ENCODE data around the gene PLEKHG3.

The PLEKHG3 gene

DNA sequence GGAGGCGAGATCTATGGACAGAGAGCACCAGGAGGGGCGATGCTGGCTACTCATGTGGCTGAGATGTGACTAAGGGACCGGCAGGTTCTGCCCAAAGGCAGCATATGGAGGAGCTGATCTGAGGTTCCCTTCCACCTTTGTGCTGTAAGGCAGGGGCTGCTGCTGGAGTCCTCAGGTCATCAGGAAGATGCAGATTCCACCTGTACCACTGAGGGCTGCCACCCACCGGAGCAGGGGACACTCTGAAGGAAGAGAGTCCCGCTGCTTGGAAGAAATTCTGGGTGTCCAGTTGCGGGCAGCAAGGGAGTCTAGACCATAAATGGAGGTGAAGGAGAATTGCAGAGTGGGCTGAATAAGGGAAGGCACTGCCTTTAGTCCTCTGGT lies 55.3 kb downstream of the PLEKHG3 start:
- Mint-ChIP-seq H3K9me3 (no peaks in the 10 kb centered on the region), H3K27ac (peak overlapping the region; percentile 34), H3K27me3 (peaks cover 83% of the 10 kb centered on the region), H3K4me1 (peaks cover 66% of the 10 kb centered on the region), H3K36me3 (no peaks in the 10 kb centered on the region), H3K4me3 (no peak overlapping the region)
- CTCF ChIA-PET = interaction anchor here (0.9 to 8.2 kb wide), 12 partner anchors 9 to 221 kb away, joined by 3 to 104 read pairs (median 4); no protein-coding TSS in a partner anchor
- DNase-seq = no peak

DNA sequence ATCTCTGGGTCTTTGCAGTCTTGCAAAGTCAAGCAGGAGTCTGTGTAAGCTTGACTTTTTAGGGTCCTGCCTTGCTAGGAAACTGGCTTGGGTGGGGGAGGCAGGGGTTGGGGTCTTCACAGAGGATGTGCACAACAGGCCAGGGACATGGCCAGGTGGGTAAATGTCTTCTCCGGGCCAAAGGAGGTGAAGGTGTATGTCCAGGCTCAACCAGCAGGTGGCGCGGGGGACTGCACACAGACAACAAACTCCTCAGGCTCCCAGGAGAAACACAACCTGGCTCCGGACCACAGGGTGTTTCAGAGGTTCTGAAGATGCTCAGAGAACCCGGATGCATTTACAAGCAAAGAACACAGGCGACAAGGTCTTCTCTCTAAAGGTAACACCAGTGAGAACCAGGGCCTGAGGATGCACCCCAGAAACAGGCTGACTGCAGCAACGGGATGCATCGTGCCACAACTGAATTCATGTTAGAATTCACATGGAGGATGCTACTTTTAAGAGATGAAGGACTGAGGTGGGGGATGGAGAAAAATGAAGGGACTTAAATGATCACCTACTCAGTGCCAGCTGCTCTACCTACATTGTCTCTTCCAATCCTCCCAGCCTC lies 56.0 kb downstream of the PLEKHG3 start:
- CTCF ChIA-PET = interaction anchor here (0.9 to 8.2 kb wide), 10 partner anchors 10 to 221 kb away, joined by 3 to 104 read pairs (median 6); no protein-coding TSS in a partner anchor
- Mint-ChIP-seq H3K27me3 (peaks cover 77% of the 10 kb centered on the region), H3K36me3 (no peaks in the 10 kb centered on the region), H3K4me3 (no peak overlapping the region), H3K4me1 (peaks cover 64% of the 10 kb centered on the region), H3K27ac (no peak overlapping the region), H3K9me3 (no peaks in the 10 kb centered on the region)
- peak; percentile 79 for DNase-seq

- DNase-seq = no peak
- Mint-ChIP-seq H3K4me3 (no peak overlapping the region), H3K27me3 (peaks cover 71% of the 10 kb centered on the region), H3K9me3 (no peaks in the 10 kb centered on the region), H3K4me1 (peaks cover 60% of the 10 kb centered on the region), H3K36me3 (no peaks in the 10 kb centered on the region), H3K27ac (no peak overlapping the region)
- CTCF ChIA-PET = interaction anchor here (0.7 to 8.2 kb wide), 14 partner anchors 11 to 225 kb away, joined by 3 to 104 read pairs (median 3); partner anchors contain the start of gene HSPA2
Observed at GRCh38 chr14:64760916-64761315, 56.7 kb downstream of the PLEKHG3 start.

- Mint-ChIP-seq H3K27me3 (peaks cover 67% of the 10 kb centered on the region), H3K9me3 (no peaks in the 10 kb centered on the region), H3K4me1 (peaks cover 58% of the 10 kb centered on the region), H3K36me3 (no peaks in the 10 kb centered on the region), H3K27ac (no peak overlapping the region), H3K4me3 (no peak overlapping the region)
- CTCF ChIA-PET = interaction anchor here (0.7 to 8.2 kb wide), 17 partner anchors 8 to 224 kb away, joined by 3 to 104 read pairs (median 3); partner anchors contain the start of gene HSPA2
- no peak for DNase-seq
Observed at GRCh38 chr14:64761441-64762043, 57.3 kb downstream of the PLEKHG3 start.

- H3K27me3 Mint-ChIP-seq = peaks cover 59% of the 10 kb centered on the region
- H3K4me3 Mint-ChIP-seq = no peak overlapping the region
- H3K36me3 Mint-ChIP-seq = no peaks in the 10 kb centered on the region
- H3K4me1 Mint-ChIP-seq = peaks cover 54% of the 10 kb centered on the region
- CTCF ChIA-PET = interaction anchor here (0.6 to 8.2 kb wide), 18 partner anchors 9 to 1308 kb away, joined by 3 to 104 read pairs (median 3); partner anchors contain the start of gene HSPA2
- no peaks in the 10 kb centered on the region for H3K9me3 Mint-ChIP-seq
- no peak overlapping the region for H3K27ac Mint-ChIP-seq
- no peak for DNase-seq
Observed at GRCh38 chr14:64762044-64763034, 58.1 kb downstream of the PLEKHG3 start.

DNA sequence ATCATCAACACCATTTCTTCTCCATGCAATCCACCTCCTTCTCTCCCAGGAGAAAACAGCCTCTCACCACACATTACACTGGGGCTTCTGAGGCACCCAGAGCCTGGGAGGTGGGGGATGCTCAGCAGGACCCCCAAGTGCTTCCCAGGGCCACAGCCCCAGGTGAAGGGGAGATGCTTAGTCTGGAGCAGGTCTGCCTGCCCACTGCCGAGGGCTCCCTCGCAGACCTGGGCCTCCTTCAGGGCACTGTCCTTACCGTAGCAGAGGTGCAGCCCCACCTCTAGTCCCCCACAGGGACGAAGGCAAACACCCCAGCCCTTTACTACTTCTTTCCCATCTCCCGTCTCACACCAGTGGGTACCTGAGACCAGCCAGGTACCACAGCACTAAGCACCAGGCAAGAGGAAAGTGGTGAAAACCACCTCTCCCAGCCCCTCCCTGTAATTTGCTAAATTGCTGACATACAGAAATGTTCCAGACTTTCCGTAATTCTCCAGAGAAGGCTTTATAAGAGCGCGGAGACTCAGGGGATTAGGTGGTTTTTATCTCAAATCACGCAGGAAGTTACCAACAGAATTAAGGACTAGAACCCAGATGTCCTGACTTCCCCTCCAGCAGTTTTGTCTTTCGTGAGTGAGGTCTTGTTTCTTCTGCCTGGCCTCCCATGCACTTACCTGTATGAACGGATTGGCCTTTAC lies 59.0 kb downstream of the PLEKHG3 start:
- H3K4me3 Mint-ChIP-seq = no peak overlapping the region
- DNase-seq = no peak
- CTCF ChIA-PET = interaction anchor here (1.0 to 8.2 kb wide), 5 partner anchors 28 to 151 kb away, joined by 3 to 104 read pairs (median 4); no protein-coding TSS in a partner anchor
- H3K36me3 Mint-ChIP-seq = no peaks in the 10 kb centered on the region
- peak overlapping the region; percentile 0 for H3K27ac Mint-ChIP-seq
- H3K27me3 Mint-ChIP-seq = peaks cover 53% of the 10 kb centered on the region
- peaks cover 52% of the 10 kb centered on the region for H3K4me1 Mint-ChIP-seq
- no peaks in the 10 kb centered on the region for H3K9me3 Mint-ChIP-seq

DNA sequence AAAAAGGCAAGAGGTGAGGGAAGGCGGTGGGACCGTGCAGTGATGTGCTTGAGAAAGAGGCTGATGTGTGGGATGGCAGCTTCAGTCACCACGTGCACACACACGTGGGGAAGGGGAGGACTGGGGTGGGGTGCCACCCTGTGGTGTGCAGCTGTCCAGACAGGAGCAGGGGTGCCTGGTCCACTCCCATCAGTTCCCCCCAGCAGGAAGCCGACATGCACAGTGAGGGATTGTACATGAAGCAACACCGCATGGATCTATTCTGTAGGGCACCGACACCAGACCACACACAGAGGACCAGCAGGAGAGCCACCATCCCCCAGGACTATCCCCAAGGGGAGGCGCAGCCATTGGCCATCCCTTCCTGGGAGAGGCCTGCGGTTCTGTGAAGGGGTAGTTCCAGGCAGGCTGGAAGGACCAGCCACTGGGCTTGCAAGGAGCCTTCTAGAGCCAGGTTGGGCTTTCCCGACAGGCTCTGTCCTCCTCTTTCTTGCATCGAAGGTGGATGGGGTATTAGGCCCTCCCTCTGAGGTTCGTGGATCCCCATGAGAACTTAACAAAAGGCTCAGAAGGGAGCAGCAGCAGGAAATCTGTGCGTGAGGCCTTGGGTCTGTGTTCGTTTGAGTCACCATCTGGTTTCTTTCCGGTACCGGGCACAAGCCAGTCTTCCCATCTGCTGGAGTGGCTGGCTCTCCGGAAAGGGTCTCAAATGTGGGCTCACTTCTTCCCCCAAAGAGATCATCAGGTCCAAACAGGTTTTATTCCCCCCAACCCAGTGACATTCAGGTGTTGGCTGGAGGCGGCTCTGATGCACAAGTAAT lies 59.8 kb downstream of the PLEKHG3 start:
- Mint-ChIP-seq H3K36me3 (no peaks in the 10 kb centered on the region), H3K27ac (peak overlapping the region; percentile 0), H3K4me3 (no peak overlapping the region), H3K9me3 (no peaks in the 10 kb centered on the region), H3K4me1 (peaks cover 48% of the 10 kb centered on the region), H3K27me3 (peaks cover 49% of the 10 kb centered on the region)
- no peak for DNase-seq
- CTCF ChIA-PET = interaction anchor here (1.0 to 8.2 kb wide), 12 partner anchors 16 to 319 kb away, joined by 3 to 104 read pairs (median 3); no protein-coding TSS in a partner anchor

- Mint-ChIP-seq H3K27ac (no peak overlapping the region), H3K4me1 (peaks cover 44% of the 10 kb centered on the region), H3K4me3 (peak overlapping the region; percentile 29), H3K9me3 (no peaks in the 10 kb centered on the region), H3K27me3 (peaks cover 49% of the 10 kb centered on the region), H3K36me3 (no peaks in the 10 kb centered on the region)
- peak; percentile 78 for DNase-seq
- CTCF ChIA-PET = interaction anchor here (0.6 to 8.2 kb wide), 15 partner anchors 16 to 318 kb away, joined by 3 to 104 read pairs (median 3); no protein-coding TSS in a partner anchor
Observed at GRCh38 chr14:64764641-64765520, 60.7 kb downstream of the PLEKHG3 start.

DNA sequence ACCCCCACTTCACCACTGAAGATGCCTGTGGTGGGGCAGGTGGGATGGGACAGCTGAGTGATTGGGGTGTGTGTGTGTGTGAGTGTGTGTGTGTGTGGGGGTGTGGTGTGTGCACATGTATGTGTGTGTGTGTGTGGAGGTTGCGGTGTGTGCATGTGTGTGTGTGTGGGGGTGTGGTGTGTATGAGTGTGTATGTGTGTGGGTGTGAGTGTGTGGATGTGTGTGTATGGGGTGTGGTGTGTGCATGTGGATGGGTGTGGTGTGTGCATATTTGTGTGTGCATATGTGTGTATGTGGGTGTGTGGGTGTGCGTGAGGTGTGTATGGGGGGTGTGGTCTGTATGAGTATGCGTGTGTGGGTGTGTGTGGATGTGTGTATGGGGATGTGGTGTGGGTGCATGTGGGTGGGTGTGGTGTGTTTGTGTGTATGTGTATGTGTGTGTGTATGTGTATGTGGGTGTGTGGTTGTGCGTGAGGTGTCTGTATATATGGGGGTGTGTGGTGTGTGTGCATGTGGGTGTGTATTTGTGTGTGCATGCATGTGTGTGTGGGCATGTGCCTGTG lies 61.6 kb downstream of the PLEKHG3 start:
- peaks cover 43% of the 10 kb centered on the region for H3K27me3 Mint-ChIP-seq
- CTCF ChIA-PET = interaction anchor here (1.1 to 8.2 kb wide), 6 partner anchors 15 to 223 kb away, joined by 3 to 104 read pairs (median 4); no protein-coding TSS in a partner anchor
- no peaks in the 10 kb centered on the region for H3K9me3 Mint-ChIP-seq
- no peak overlapping the region for H3K4me3 Mint-ChIP-seq
- H3K36me3 Mint-ChIP-seq = no peaks in the 10 kb centered on the region
- H3K4me1 Mint-ChIP-seq = peaks cover 43% of the 10 kb centered on the region
- DNase-seq = no peak
- H3K27ac Mint-ChIP-seq = no peak overlapping the region

GRCh38 chr14:64766430-64767151 lies 62.4 kb downstream of the PLEKHG3 start:
- CTCF ChIA-PET = interaction anchor here (1.0 kb wide), 1 partner anchor 125 kb away, joined by 3 read pairs; no protein-coding TSS in a partner anchor
- H3K9me3 Mint-ChIP-seq = no peaks in the 10 kb centered on the region
- H3K36me3 Mint-ChIP-seq = no peaks in the 10 kb centered on the region
- peaks cover 37% of the 10 kb centered on the region for H3K27me3 Mint-ChIP-seq
- peaks cover 47% of the 10 kb centered on the region for H3K4me1 Mint-ChIP-seq
- DNase-seq = no peak
- no peak overlapping the region for H3K27ac Mint-ChIP-seq
- no peak overlapping the region for H3K4me3 Mint-ChIP-seq

GRCh38 chr14:64767215-64767964 lies 63.2 kb downstream of the PLEKHG3 start:
- CTCF ChIA-PET = interaction anchor here (1.0 kb wide), 1 partner anchor 124 kb away, joined by 3 read pairs; no protein-coding TSS in a partner anchor
- Mint-ChIP-seq H3K4me1 (peaks cover 46% of the 10 kb centered on the region), H3K4me3 (no peak overlapping the region), H3K36me3 (no peaks in the 10 kb centered on the region), H3K9me3 (no peaks in the 10 kb centered on the region), H3K27me3 (peaks cover 29% of the 10 kb centered on the region), H3K27ac (no peak overlapping the region)
- DNase-seq = no peak
